Right ventricle myocardium inferior (tissue), 1 donor: ENCODE results near the gene SEC14L5. TPM values are rescaled to one million over a fixed set of nuclear protein-coding genes. Genes with fewer than 3 reads are reported as not detected.

Experiments
- ATAC-seq: fragments of 200-7000 bp; cut with Tn5 transposase; one replicate; pipeline ENCODE4 v1.9.1; 2020; ENCODE audit warnings: mild to moderate bottlenecking, moderate library complexity
- DNase-seq: peaks from one replicate; pipeline ENCODE4 v3.0.0; 2021; ENCODE audit errors: missing footprints
- intact Hi-C: fragments of 100-400 bp; cut with DNase I; formaldehyde crosslinking; loops from one replicate; pipeline ENCODE4 v1.11.0; 2022
- total RNA-seq: library from RNA; stranded (reverse); fragmentation: NEBNext Ultra II Directional; extraction: Animal tissue kit (Norgen Biotek cat#: 25700); gene quantifications from one replicate; pipeline ENCODE4 v1.2.1, GENCODE V29; 2021
- donor health status: DM: no; HTN: yes; CAD: no; lungs with severe emphysema.

Gene SEC14L5
- total RNA-seq, 1 donor from 2014 or later: 23.5 TPM

- no peak for ATAC-seq
These were observed 43.4 kb downstream of the SEC14L5 start for GRCh38 chr16:5001571-5001970.

GRCh38 chr16:5001986-5002385 is 43.9 kb downstream of the SEC14L5 start:
- ATAC-seq (no peak), DNase-seq (no peak)
- intact Hi-C loops: loop anchor here (1.0 kb wide), 1 partner anchor 20 kb away; no protein-coding TSS in a partner anchor

More at GRCh38 chr16:5001571-5001970, 43.4 kb downstream of the SEC14L5 start:
- DNase-seq: no peak
- intact Hi-C loops: no loop called here

GRCh38 chr16:5002699-5003143 is 44.6 kb downstream of the SEC14L5 start:
- ATAC-seq: peak; percentile 80
- no peak for DNase-seq
- intact Hi-C loops: loop anchor here (1.0 kb wide), 1 partner anchor 20 kb away; no protein-coding TSS in a partner anchor

- ATAC-seq: no peak
- DNase-seq: no peak
- intact Hi-C loops: no loop called here
These were observed 45.1 kb downstream of the SEC14L5 start for GRCh38 chr16:5003211-5003610.

GRCh38 chr16:5003828-5004227 is 45.7 kb downstream of the SEC14L5 start:
- ATAC-seq (no peak), DNase-seq (no peak)
- intact Hi-C loops: no loop called here

GRCh38 chr16:5004311-5004710 is 46.2 kb downstream of the SEC14L5 start:
- no peak for DNase-seq
- peak; percentile 17 for ATAC-seq
- intact Hi-C loops: no loop called here

GRCh38 chr16:5005916-5006315 is 47.8 kb downstream of the SEC14L5 start:
- DNase-seq (no peak), ATAC-seq (no peak)
- intact Hi-C loops: no loop called here

GRCh38 chr16:5006348-5007193 is 48.4 kb downstream of the SEC14L5 start:
- DNase-seq (no peak), ATAC-seq (no peak)
- intact Hi-C loops: no loop called here

GRCh38 chr16:5007256-5007655 is 49.1 kb downstream of the SEC14L5 start:
- intact Hi-C loops: no loop called here
- DNase-seq (no peak), ATAC-seq (no peak)

- DNase-seq (no peak), ATAC-seq (no peak)
- intact Hi-C loops: no loop called here
These were observed 50.2 kb downstream of the SEC14L5 start for GRCh38 chr16:5008311-5008731.

GRCh38 chr16:5010576-5011329 is 52.6 kb downstream of the SEC14L5 start:
- intact Hi-C loops: no loop called here
- no peak for DNase-seq
- ATAC-seq: no peak

- intact Hi-C loops: no loop called here
- ATAC-seq (no peak), DNase-seq (no peak)
These were observed 53.5 kb downstream of the SEC14L5 start for GRCh38 chr16:5011637-5012036.

- ATAC-seq: no peak
- DNase-seq: no peak
- intact Hi-C loops: no loop called here
These were observed 54.8 kb downstream of the SEC14L5 start for GRCh38 chr16:5012887-5013286.

- DNase-seq (no peak), ATAC-seq (no peak)
- intact Hi-C loops: no loop called here
These were observed 57.2 kb downstream of the SEC14L5 start for GRCh38 chr16:5015351-5015750.

- ATAC-seq: no peak
These were observed 57.8 kb downstream of the SEC14L5 start for GRCh38 chr16:5015887-5016286.

GRCh38 chr16:5016967-5017677 is 59.0 kb downstream of the SEC14L5 start:
- no peak for ATAC-seq
- intact Hi-C loops: no loop called here
- no peak for DNase-seq

More at GRCh38 chr16:5015887-5016286, 57.8 kb downstream of the SEC14L5 start:
- intact Hi-C loops: no loop called here
- no peak for DNase-seq

- intact Hi-C loops: no loop called here
- DNase-seq: peak; percentile 34
- ATAC-seq: no peak
These were observed 59.5 kb downstream of the SEC14L5 start for GRCh38 chr16:5017678-5017969.

- DNase-seq: no peak
- no peak for ATAC-seq
- intact Hi-C loops: no loop called here
These were observed 60.7 kb downstream of the SEC14L5 start for GRCh38 chr16:5018793-5019192.

GRCh38 chr16:5019775-5020174 is 61.6 kb downstream of the SEC14L5 start:
- DNase-seq (no peak), ATAC-seq (no peak)
- intact Hi-C loops: no loop called here
